Activated naive CD8-positive, alpha-beta T cell (primary cell): ENCODE measurements around the gene ACSS1.

ENCODE experiments used
- H3K27ac Mint-ChIP-seq: one replicate; pipeline ENCODE4 v1.8.0; 2021; ENCODE audit warnings: mixed read lengths
- H3K27me3 Mint-ChIP-seq: one replicate; pipeline ENCODE4 v1.8.0; 2021; ENCODE audit warnings: mixed read lengths
- H3K36me3 Mint-ChIP-seq: one replicate; pipeline ENCODE4 v1.8.0; 2021; ENCODE audit warnings: mixed read lengths
- H3K4me1 Mint-ChIP-seq: one replicate; pipeline ENCODE4 v1.8.0; 2021; ENCODE audit warnings: low read depth, mixed read lengths
- H3K4me3 Mint-ChIP-seq: one replicate; pipeline ENCODE4 v1.8.0; 2021; ENCODE audit warnings: mild to moderate bottlenecking, mixed read lengths
- H3K9me3 Mint-ChIP-seq: one replicate; pipeline ENCODE4 v1.8.0; 2021; ENCODE audit warnings: low read depth, mixed read lengths

The ACSS1 gene

DNA sequence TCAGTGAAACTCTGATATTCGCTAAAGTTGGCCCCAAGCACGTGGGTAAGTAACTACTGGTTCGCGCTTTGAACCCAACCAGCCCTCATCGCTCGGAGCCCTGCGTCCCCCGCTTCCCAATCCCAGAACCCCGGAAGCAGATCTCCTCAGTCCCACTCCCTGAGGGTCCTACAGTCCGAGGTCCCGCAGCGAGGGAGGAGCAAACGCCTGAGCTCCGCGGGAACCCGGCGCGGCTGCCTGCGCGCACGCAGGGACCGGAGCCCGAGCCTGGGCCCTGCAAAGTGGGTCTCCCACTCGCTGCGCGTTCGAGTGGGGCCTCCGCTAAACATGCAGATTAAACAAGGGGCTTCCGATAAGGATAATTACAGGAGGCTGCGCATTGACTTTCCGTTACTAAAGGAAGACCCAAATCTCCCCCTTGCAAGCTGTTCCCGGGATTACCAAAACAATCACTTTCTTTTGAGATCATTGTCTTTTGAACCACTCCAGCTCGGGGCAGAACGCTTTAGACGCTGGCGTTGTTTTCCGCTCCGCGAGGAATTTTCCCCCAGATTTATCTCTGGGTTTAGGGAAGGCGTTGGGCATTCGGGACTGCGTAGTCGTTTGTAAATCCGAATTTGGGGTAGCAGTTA is 25.3 kb upstream of the ACSS1 start:
- Mint-ChIP-seq H3K4me1 (peaks cover 24% of the 10 kb centered on the region), H3K9me3 (no peaks in the 10 kb centered on the region), H3K27ac (no peak overlapping the region), H3K36me3 (no peaks in the 10 kb centered on the region), H3K27me3 (peaks cover 36% of the 10 kb centered on the region), H3K4me3 (peak overlapping the region; percentile 49)

DNA sequence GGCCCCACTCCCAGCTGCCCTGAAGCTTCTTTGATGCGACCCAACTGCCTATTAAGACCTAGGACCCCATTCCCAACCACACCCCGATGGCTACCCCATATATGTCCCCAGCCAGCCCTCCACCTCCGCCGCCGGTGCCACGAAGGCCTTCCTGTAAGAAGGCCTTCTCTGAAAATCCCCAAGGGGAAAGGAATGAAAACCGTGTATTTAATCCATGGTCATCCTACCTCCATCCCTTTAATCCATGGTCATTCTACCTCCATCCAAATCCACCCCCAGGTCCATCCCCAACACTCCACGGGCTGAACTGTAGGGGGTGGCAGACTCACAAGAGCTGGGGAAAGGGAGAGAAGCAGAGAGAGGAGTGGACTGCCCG is 24.5 kb upstream of the ACSS1 start:
- no peak overlapping the region for H3K27ac Mint-ChIP-seq
- peaks cover 38% of the 10 kb centered on the region for H3K27me3 Mint-ChIP-seq
- H3K4me3 Mint-ChIP-seq, result peak overlapping the region; percentile 27
- H3K4me1 Mint-ChIP-seq, result peaks cover 24% of the 10 kb centered on the region
- H3K9me3 Mint-ChIP-seq, result no peaks in the 10 kb centered on the region
- H3K36me3 Mint-ChIP-seq, result no peaks in the 10 kb centered on the region

DNA sequence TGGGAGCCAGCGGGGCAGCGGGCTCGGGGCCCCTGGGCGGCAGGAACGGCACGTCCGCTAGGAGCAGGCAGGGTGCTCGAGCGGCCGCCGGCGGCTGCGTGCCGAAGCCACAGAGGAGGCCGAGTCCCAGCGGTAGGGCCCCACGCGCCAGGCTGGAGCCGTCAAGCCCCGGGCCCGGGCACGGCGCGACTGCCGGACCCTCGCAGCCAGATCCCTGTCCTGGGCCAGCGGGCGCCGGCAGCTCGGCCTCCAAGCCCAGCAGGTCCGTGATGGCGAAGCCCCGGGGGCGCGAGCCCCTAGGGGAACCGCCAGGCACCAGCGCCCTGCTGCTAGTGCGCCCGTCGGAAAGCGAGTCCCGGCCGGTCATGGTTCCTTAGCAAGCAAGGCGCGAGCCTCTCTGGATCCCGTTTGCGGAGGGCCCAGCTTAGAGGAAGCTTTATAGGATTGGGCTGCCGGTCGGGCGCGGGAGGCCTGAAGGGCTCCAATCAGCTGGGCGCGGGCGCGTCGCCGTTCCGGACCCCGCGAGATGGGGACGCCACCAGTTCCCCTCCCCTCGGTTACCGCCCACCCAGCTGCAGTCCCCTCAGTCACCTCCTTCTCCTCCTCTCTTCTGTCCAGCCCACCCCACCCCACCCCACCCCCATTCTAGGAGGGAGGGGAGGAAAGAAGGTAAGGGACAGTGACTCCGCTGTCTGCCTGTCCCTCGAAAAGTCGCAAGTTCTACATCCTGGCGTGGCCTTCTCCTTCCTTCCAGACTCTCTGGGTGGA is 24.0 kb upstream of the ACSS1 start, which contains the start of gene VSX1:
VSX1 (minus strand) TSS at position 412 of the 768 bp plus-strand sequence; CDS start at position 367, 45 bp downstream.
- peak within 1 kb of the TSS; percentile 27 for H3K4me3 Mint-ChIP-seq
- H3K4me1 Mint-ChIP-seq, result peaks cover 25% of the 10 kb centered on the region
- no peaks in the 10 kb centered on the region for H3K36me3 Mint-ChIP-seq
- H3K27ac Mint-ChIP-seq, result no peak within 1 kb of the TSS
- peaks cover 39% of the 10 kb centered on the region for H3K27me3 Mint-ChIP-seq
- H3K9me3 Mint-ChIP-seq, result no peaks in the 10 kb centered on the region

DNA sequence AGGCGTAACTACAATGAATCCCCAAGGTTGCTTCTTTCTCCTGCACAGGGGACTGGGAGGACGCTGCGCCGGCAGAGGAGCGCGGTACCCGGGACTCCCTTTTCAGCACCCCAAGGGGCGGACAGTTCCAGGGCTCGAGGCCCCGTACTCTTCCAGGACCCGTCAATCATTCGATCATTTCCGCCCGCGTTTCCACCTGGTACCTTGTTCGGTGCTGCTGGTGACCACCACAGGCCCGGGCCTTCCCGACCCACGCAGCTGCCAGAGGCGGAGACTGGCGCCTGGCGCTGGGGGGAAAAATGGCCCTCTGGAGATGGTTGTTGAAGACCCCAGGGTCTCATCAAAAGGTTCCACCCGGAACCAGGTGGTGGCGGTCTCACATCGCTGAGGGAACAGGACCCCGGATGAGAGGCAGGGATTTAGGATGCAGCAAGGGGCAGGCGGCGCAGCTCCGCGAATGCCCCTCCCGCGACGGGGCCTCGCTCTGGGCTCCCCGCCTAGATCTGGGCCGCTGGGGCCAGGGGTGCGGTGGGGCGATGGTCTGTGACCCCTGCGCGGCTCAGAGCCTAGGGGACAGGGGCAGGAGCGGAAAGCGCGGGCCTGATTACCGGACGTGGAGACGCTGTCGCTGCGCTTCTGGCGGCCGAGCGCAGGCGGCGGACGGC is 23.3 kb upstream of the ACSS1 start:
- Mint-ChIP-seq H3K36me3 (no peaks in the 10 kb centered on the region), H3K9me3 (no peaks in the 10 kb centered on the region), H3K4me3 (peak overlapping the region; percentile 1), H3K4me1 (peaks cover 29% of the 10 kb centered on the region), H3K27ac (no peak overlapping the region), H3K27me3 (peaks cover 42% of the 10 kb centered on the region)

DNA sequence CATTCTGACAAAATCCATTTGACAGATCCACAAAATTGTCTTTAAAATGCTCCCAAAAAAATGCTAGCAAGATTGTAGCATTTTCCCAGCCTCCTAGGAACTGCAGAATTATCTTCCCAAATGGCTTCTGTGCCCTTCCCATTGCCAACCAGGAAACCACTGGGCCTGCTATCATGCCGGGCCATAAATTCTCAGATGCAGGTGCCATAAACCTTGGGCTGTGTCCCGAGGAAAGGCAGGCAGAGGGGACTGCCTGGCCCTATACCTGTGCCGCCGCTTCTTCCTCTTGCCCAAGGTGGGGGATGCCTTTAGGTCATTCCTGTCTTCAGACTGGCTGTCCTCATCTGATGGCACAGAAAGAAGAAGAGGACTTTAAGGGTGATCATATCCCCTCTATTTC is 21.2 kb upstream of the ACSS1 start:
- Mint-ChIP-seq H3K4me1 (peaks cover 20% of the 10 kb centered on the region), H3K9me3 (no peaks in the 10 kb centered on the region), H3K36me3 (no peaks in the 10 kb centered on the region), H3K27ac (no peak overlapping the region), H3K4me3 (no peak overlapping the region), H3K27me3 (peaks cover 40% of the 10 kb centered on the region)

DNA sequence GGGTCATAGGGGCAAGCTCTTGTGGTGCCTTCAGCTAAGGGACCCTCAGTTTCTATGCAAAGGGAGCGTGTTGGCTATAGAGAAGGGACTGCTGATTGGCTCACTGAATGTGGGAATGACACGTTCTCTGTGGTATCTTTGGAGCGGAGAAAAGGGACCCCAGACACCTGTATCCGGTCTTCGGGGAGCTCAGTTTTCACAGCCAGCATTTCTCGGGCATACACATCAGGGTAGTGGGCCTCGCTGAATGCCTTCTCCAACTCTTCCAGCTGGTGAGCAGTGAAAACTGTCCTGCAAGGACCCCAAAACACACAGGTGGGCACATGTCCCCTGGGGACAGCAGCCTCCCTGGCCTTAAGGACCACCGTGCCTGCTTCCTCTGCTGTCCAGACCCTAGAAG is 20.7 kb upstream of the ACSS1 start:
- Mint-ChIP-seq H3K9me3 (no peaks in the 10 kb centered on the region), H3K36me3 (no peaks in the 10 kb centered on the region), H3K27me3 (peaks cover 38% of the 10 kb centered on the region), H3K4me3 (no peak overlapping the region), H3K27ac (no peak overlapping the region), H3K4me1 (peaks cover 18% of the 10 kb centered on the region)

DNA sequence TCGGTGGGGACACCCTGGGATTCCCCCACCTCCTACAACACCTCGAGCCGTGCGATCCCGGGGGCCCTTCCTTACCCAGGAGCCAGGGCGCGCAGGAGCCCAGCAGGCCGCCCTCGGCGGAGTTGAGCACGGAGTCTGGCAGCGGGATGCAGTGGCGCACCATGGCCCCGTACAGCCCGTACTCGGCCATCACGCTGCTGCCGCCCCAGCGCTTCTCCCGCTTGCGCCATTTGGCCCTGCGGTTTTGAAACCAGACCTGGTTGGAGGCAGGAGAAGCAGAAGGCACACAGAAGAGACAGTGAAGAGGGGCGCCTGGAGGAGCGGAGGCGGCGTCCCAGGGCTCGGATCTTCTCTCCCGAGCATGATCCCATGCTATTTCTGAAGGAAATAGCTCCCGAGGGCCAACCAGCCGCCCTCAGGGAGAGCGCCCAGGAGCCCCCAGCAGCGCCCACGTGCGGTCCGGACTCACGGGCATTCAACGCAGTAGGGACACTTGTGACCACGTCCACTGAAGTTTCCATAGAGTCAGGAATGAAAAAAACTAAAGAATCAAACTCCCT is 19.8 kb upstream of the ACSS1 start:
- Mint-ChIP-seq H3K9me3 (no peaks in the 10 kb centered on the region), H3K36me3 (no peaks in the 10 kb centered on the region), H3K4me3 (no peak overlapping the region), H3K4me1 (peaks cover 14% of the 10 kb centered on the region), H3K27me3 (peaks cover 36% of the 10 kb centered on the region), H3K27ac (no peak overlapping the region)

DNA sequence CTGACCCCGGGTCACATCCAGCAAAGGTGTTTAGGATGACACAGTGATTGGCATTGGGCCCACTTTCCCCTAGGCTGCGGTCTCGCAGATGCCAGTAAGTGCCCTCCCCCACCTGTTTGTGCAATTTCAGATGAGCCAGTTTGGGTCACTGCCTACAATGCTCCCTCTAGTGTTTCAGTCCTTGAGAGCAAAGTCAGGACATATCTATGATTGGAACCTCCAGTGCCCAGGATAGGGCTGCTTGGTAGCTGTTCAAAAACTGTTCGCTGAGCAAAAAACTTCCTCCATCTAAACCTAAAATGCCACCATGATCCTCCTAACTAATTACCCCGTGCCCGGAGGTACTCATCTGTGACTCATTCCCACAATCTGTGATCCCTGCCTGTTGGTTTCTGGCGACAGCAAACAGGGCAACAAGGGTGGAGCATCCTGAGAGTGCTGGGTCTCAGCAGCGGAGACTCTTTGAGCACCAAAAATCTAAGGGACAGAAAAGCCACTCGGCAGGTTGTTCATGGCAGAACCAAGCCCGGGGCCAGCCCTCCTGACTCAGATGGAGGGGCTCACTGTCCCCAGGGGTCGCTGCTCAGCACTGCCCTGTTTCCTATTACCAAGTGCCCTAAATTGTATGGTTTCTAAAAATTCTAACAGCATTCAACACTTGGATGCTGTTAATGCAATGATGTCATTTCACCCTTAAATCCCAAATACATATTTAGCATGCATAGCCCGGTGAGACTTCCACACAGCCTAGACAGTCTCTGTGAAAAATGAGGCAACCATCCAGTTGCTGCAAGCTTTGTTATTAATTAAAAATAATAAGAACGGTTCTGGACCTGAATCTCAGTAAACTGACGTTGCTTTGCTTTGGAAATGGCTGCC is 19.0 kb upstream of the ACSS1 start:
- H3K4me3 Mint-ChIP-seq, result no peak overlapping the region
- H3K27ac Mint-ChIP-seq, result no peak overlapping the region
- peaks cover 37% of the 10 kb centered on the region for H3K27me3 Mint-ChIP-seq
- no peaks in the 10 kb centered on the region for H3K36me3 Mint-ChIP-seq
- H3K9me3 Mint-ChIP-seq, result no peaks in the 10 kb centered on the region
- H3K4me1 Mint-ChIP-seq, result peaks cover 10% of the 10 kb centered on the region

DNA sequence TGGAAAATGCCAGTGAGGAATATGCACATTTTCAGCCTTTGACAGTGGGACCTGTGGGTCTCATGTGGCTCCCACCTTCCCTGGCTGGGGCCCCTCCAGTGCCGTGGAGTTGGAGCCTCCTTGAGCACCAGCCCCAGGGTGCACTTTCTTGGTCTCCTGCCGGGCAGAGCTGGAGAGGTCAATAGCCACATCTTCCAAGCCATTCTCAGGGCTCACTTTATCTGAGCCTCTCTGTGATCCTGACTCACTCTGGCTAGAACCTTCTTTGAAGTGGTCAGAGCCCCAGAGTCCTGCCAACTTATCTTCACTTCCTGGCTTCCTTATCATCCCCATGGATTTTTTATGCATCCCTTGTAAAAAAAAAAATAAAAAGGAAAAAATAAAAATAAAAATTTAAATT is 18.3 kb upstream of the ACSS1 start:
- Mint-ChIP-seq H3K27me3 (peaks cover 37% of the 10 kb centered on the region), H3K9me3 (no peaks in the 10 kb centered on the region), H3K4me1 (peaks cover 10% of the 10 kb centered on the region), H3K4me3 (no peak overlapping the region), H3K27ac (no peak overlapping the region), H3K36me3 (no peaks in the 10 kb centered on the region)

DNA sequence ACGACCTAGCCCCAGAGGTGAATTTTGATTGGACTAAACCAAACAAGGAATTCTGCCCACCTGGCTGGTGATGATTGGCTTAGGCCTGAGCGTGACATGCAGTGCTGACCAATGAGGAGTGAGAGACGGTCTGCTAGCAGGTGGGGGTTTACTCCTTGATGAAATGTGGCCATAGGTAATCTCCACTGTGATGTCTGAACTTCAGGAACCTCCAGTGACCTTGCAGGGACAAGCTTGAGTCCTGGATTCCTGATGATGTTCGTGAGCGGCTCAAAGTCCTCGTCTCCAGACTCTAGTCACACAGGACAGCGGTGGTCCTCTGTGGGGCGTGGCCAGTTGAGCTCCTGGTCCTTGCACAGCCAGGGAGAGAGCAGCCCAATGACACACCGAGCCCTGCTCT is 15.6 kb upstream of the ACSS1 start:
- Mint-ChIP-seq H3K27me3 (peaks cover 33% of the 10 kb centered on the region), H3K36me3 (no peaks in the 10 kb centered on the region), H3K4me1 (peaks cover 5% of the 10 kb centered on the region), H3K9me3 (no peaks in the 10 kb centered on the region), H3K27ac (no peak overlapping the region), H3K4me3 (no peak overlapping the region)

DNA sequence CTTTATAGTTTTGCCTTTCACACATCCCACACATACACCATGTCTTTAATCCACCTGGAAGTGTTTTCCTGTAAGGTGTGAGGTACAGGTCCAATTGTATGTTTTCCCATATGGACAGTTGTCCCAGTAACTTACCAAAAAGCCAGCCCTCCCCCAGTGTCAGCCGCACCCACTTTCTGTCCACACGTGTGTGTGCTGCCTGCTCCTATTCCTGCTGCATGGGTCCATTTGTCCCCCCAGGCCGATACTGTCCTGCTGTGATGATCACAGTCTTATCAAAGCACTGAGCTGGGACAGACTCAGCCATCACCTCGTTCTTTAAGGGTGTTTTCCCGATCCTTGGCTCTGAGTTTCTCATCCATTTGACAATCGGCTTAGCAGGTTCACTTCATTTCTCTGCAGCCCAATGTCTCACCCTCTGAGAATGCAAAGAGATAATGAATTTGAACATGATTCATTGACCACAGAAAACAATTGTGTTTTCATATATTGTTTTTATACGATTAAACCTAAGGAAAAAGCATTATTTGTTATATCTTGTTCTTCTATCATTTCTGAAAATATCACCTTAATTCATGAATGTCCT is 14.4 kb upstream of the ACSS1 start:
- Mint-ChIP-seq H3K27me3 (peaks cover 31% of the 10 kb centered on the region), H3K9me3 (no peaks in the 10 kb centered on the region), H3K27ac (no peak overlapping the region)

DNA sequence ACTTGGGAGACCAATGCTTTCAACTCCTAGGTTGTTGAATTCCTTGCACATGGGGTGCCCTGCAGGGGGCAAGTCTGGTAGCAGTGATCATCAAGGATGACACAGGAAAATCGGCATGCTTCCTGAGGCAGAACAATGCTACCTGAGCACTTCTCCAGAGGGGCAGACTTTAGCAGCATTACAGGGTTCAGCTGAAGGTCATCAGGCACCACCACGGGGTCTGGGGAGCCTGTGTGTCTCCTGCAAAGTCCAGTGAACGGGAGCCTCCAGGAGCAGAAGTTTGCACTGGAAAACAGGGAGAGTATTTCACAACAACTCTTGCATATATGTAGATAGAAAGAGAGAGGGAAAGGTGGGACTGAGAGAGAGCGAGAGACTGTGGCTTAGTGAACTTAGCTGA is 13.8 kb upstream of the ACSS1 start:
- no peaks in the 10 kb centered on the region for H3K36me3 Mint-ChIP-seq
- peaks cover 2% of the 10 kb centered on the region for H3K4me1 Mint-ChIP-seq
- H3K27ac Mint-ChIP-seq, result no peak overlapping the region
- no peak overlapping the region for H3K4me3 Mint-ChIP-seq
- H3K9me3 Mint-ChIP-seq, result no peaks in the 10 kb centered on the region
- H3K27me3 Mint-ChIP-seq, result peaks cover 28% of the 10 kb centered on the region

More for the DNA sequence above, 14.4 kb upstream of the ACSS1 start:
- Mint-ChIP-seq H3K4me3 (no peak overlapping the region), H3K36me3 (no peaks in the 10 kb centered on the region), H3K4me1 (peaks cover 5% of the 10 kb centered on the region)

DNA sequence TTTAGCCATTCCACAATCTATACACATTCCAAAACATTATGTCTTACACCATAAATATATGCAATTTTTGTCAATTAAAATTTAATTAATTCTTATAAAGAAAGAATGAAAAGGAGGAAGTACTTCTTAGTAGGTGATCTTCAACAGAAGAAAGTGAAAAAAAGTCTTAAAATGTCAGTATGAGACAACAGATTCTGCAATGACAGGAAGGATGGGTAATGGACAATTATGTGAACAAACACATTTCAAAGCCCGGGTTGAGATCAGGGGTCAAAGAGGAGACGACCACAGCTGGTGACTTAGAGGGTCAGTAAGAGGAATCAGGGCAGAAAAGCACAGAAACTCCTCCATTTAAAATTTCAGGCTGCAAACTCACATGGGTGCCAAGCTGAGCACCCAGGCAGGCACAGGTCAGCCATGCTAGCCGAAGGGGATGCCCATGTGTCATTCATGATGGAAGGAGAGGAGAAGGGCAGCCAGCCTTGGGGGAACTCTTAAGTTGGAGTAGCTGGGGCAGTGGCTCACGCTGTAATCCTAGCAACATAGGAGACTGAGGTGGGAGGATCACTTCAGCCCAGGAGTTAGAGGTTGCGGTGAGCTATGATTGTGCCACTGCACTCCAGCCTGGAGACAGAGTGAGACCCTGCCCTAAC is 13.0 kb upstream of the ACSS1 start:
- Mint-ChIP-seq H3K36me3 (no peaks in the 10 kb centered on the region), H3K4me1 (peaks cover 2% of the 10 kb centered on the region), H3K27ac (no peak overlapping the region), H3K9me3 (no peaks in the 10 kb centered on the region), H3K4me3 (no peak overlapping the region), H3K27me3 (peaks cover 28% of the 10 kb centered on the region)
